ENCODE measurements around the gene PHKA2. TPM values are rescaled to one million over a fixed set of nuclear protein-coding genes. Genes with fewer than 3 reads are reported as not detected.
"Not testable (repeated sequence)": the region's sequence is repeated elsewhere in the genome, so short reads cannot be mapped to it uniquely, and the experiment has no call there.

The PHKA2 gene
- total and polyA plus RNA-seq, 4 donors, result 14.2 to 34.3 (median 22.8) TPM

GRCh38 chrX:19024366-19024765, 40.5 kb upstream of the PHKA2 start:
- Histone ChIP-seq H3K4me1 (ENCODE audit: control insufficient read depth in 5 of 5, insufficient read depth in 5 of 5, low read length in 5 of 5) (peaks cover 0 to 1% (median 0%) of the 10 kb centered on the region in 5 donors), H3K27me3 (ENCODE audit: control insufficient read depth in 3 of 3, insufficient read depth in 3 of 3, low read length in 2 of 3) (peaks cover 0 to 8% (median 0%) of the 10 kb centered on the region in 3 donors), H3K9ac (ENCODE audit: insufficient read depth in 1 of 2, low read length in 2 of 2) (no peak overlapping the region), H3K4me3 (no peak overlapping the region), H3K27ac (ENCODE audit: low read depth in 1 of 2, low read length in 1 of 2) (no peak overlapping the region), H3K9me3 (ENCODE audit: control insufficient read depth in 4 of 4, insufficient read depth in 3 of 4, low read length in 3 of 4) (no peaks in the 10 kb centered on the region), H3K36me3 (ENCODE audit: control insufficient read depth in 4 of 4, insufficient read depth in 4 of 4, low read length in 4 of 4) (no peaks in the 10 kb centered on the region)
- DNase-seq (no peak), ATAC-seq (ENCODE audit: insufficient read depth, low FRiP score) (no peak)
- TF ChIP-seq, protein P1, sequence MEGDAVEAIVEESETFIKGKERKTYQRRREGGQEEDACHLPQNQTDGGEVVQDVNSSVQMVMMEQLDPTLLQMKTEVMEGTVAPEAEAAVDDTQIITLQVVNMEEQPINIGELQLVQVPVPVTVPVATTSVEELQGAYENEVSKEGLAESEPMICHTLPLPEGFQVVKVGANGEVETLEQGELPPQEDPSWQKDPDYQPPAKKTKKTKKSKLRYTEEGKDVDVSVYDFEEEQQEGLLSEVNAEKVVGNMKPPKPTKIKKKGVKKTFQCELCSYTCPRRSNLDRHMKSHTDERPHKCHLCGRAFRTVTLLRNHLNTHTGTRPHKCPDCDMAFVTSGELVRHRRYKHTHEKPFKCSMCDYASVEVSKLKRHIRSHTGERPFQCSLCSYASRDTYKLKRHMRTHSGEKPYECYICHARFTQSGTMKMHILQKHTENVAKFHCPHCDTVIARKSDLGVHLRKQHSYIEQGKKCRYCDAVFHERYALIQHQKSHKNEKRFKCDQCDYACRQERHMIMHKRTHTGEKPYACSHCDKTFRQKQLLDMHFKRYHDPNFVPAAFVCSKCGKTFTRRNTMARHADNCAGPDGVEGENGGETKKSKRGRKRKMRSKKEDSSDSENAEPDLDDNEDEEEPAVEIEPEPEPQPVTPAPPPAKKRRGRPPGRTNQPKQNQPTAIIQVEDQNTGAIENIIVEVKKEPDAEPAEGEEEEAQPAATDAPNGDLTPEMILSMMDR (IDR thresholded peaks at IDR 0.05; ENCODE audit: control extremely low read depth, extremely low read depth), result no peak
- WGBS, 2 donors, result 77 to 86% methylated on average over 4 of the region's 4 CpGs

- Histone ChIP-seq H3K36me3 (ENCODE audit: control insufficient read depth in 4 of 4, insufficient read depth in 4 of 4, low read length in 4 of 4) (no peaks in the 10 kb centered on the region), H3K4me3 (no peak overlapping the region), H3K27ac (ENCODE audit: low read depth in 1 of 2, low read length in 1 of 2) (no peak overlapping the region), H3K9ac (ENCODE audit: insufficient read depth in 1 of 2, low read length in 2 of 2) (no peak overlapping the region), H3K4me1 (ENCODE audit: control insufficient read depth in 5 of 5, insufficient read depth in 5 of 5, low read length in 5 of 5) (no peaks in the 10 kb centered on the region), H3K27me3 (ENCODE audit: control insufficient read depth in 3 of 3, insufficient read depth in 3 of 3, low read length in 2 of 3) (peaks cover 0 to 3% (median 0%) of the 10 kb centered on the region in 3 donors), H3K9me3 (ENCODE audit: control insufficient read depth in 4 of 4, insufficient read depth in 3 of 4, low read length in 3 of 4) (no peaks in the 10 kb centered on the region)
- WGBS, 2 donors, result 96 to 100% methylated on average over 2 of the region's 2 CpGs
- no peak for ATAC-seq (ENCODE audit: insufficient read depth, low FRiP score)
- TF ChIP-seq, protein P1 (IDR thresholded peaks at IDR 0.05; ENCODE audit: control extremely low read depth, extremely low read depth), result no peak
- no peak for DNase-seq
These were observed 36.1 kb upstream of the PHKA2 start for GRCh38 chrX:19019996-19020395.

- 41 to 55% methylated on average over 3 of the region's 3 CpGs for WGBS, 2 donors
- H3K9me3 ChIP-seq (ENCODE audit: control insufficient read depth in 4 of 4, insufficient read depth in 3 of 4, low read length in 3 of 4), result no peaks in the 10 kb centered on the region
- no peak overlapping the region for H3K27ac ChIP-seq (ENCODE audit: low read depth in 1 of 2, low read length in 1 of 2)
- no peaks in the 10 kb centered on the region for H3K4me1 ChIP-seq (ENCODE audit: control insufficient read depth in 5 of 5, insufficient read depth in 5 of 5, low read length in 5 of 5)
- no peaks in the 10 kb centered on the region for H3K36me3 ChIP-seq (ENCODE audit: control insufficient read depth in 4 of 4, insufficient read depth in 4 of 4, low read length in 4 of 4)
- ATAC-seq (ENCODE audit: insufficient read depth, low FRiP score) (no peak), DNase-seq (peak in 2 of 3 donors; percentile 41 to 46)
- H3K9ac ChIP-seq (ENCODE audit: insufficient read depth in 1 of 2, low read length in 2 of 2), result no peak overlapping the region
- TF ChIP-seq, protein P1 (IDR thresholded peaks at IDR 0.05; ENCODE audit: control extremely low read depth, extremely low read depth), result peak; percentile 13
- H3K27me3 ChIP-seq (ENCODE audit: control insufficient read depth in 3 of 3, insufficient read depth in 3 of 3, low read length in 2 of 3), result no peaks in the 10 kb centered on the region
- no peak overlapping the region for H3K4me3 ChIP-seq
These were observed 33.4 kb upstream of the PHKA2 start for GRCh38 chrX:19017271-19017670.

GRCh38 chrX:19016614-19017013, 32.7 kb upstream of the PHKA2 start:
- H3K4me1 ChIP-seq (ENCODE audit: control insufficient read depth in 5 of 5, insufficient read depth in 5 of 5, low read length in 5 of 5), result not testable (repeated sequence)

More at GRCh38 chrX:19016614-19017013, 32.7 kb upstream of the PHKA2 start:
- not testable (repeated sequence) for H3K36me3 ChIP-seq (ENCODE audit: control insufficient read depth in 4 of 4, insufficient read depth in 4 of 4, low read length in 4 of 4); H3K27me3 ChIP-seq (ENCODE audit: control insufficient read depth in 3 of 3, insufficient read depth in 3 of 3, low read length in 2 of 3); H3K27ac ChIP-seq (ENCODE audit: low read depth in 1 of 2, low read length in 1 of 2); H3K9ac ChIP-seq (ENCODE audit: insufficient read depth in 1 of 2, low read length in 2 of 2); DNase-seq; H3K9me3 ChIP-seq (ENCODE audit: control insufficient read depth in 4 of 4, insufficient read depth in 3 of 4, low read length in 3 of 4); ATAC-seq (ENCODE audit: insufficient read depth, low FRiP score); H3K4me3 ChIP-seq
- 91 to 100% methylated on average over 7 to 8 of the region's 8 CpGs for WGBS, 2 donors

Data from lung (tissue), 12 donors.